ENCODE measurements around the gene UMODL1.

DNA sequence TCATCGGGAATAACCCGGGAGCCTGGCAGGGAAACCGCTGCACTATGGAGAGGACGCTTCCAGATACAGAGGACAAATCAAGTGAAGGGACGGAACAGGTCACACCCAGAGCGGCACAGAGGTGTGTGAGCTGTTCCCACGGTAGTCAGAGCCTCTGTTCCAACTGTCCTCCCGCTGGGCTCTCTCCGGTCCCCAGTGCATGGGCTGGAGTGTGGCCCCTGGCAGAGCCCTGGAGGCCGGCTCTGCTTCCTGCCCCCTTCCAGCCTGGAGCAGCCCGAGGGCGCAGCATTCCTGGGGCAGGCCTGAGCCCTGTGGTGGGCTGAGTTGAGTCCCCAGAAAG lies 49.1 kb upstream of the UMODL1 start:
- TF ChIP-seq, protein P1, sequence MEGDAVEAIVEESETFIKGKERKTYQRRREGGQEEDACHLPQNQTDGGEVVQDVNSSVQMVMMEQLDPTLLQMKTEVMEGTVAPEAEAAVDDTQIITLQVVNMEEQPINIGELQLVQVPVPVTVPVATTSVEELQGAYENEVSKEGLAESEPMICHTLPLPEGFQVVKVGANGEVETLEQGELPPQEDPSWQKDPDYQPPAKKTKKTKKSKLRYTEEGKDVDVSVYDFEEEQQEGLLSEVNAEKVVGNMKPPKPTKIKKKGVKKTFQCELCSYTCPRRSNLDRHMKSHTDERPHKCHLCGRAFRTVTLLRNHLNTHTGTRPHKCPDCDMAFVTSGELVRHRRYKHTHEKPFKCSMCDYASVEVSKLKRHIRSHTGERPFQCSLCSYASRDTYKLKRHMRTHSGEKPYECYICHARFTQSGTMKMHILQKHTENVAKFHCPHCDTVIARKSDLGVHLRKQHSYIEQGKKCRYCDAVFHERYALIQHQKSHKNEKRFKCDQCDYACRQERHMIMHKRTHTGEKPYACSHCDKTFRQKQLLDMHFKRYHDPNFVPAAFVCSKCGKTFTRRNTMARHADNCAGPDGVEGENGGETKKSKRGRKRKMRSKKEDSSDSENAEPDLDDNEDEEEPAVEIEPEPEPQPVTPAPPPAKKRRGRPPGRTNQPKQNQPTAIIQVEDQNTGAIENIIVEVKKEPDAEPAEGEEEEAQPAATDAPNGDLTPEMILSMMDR (IDR thresholded peaks at IDR 0.05): no peak
- no peak for TF ChIP-seq POLR2A (IDR thresholded peaks at IDR 0.05)

All from adrenal gland (tissue), 5 donors.